NCI-H226 (cell line): ENCODE results near the gene SDK2.
A peak's percentile ranks its signal among the peaks of the same experiment; 100 is the strongest.
"Not testable (repeated sequence)": the region's sequence is repeated elsewhere in the genome, so short reads cannot be mapped to it uniquely, and the experiment has no call there.

Source experiments
- DNase-seq: peaks from one replicate; pipeline ENCODE4 v3.0.0-alpha.2; 2015

SDK2 gene

DNA sequence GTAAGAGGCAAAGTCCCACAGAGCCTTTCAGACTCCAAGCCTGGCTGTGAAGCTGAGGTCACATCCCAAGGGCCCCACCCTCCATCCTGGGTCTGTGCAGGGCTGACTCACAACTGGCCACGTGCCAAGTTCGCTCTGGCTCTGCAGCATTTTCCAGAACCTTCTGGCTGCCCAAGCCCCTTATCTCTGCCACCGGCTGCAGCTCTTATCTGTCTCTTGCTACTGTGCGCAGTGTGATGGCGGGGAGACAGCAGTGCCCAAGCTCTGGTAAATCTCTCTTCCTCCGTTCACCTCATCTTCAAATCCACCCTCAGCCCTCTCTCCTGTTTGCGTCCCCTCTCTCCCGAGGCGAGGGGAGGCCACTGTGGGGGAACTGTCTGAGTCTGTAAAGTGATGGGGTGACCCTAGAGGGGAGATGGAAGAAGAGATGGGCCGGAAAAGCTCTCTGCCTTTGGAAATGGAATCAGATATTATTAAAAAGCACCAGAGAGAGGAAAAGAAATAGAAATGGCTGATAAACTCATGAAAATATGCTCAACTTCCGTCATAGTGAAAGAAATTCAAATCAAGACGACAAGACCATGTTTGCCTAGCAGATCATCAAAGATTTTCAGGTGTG lies 169.8 kb downstream of the SDK2 start:
- peak; percentile 48 for DNase-seq

DNA sequence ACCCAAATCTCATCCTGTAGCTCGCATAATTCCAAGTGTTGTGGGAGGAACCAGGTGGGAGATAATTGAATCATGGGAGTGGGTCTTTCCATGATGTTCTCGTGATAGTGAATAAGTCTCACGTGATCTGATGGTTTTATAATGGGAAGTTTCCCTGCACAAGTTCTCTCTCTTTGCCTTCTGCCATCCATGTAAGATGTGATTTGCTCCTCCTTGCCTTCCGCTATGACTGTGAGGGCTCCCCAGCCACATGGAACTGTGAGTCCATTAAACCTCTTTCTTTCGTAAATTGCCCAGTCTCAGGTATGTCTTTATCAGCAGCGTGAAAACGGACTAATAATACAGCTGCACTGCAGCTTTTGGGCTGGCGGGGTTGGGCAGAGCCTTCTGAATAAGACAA lies 171.5 kb downstream of the SDK2 start:
- not testable (repeated sequence) for DNase-seq

DNA sequence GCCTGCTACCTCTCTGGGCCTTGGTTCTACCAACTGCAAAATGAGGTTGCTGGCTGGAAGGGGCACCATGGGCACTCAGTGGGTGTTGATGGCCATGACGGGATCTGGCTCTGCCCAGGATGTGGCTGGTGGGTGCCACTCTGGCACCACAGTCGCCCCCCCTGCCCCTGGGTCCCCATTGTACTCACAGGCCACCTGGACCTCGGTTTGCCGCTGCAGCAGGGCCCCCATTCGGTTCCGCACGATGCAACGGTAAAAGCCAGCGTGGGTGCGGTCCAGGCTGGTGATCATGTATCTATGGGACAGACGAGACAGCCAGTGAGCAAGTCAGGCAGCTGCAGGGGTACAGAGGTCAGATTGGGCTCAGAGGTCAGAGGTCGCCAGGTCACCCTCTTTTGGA lies 172.3 kb downstream of the SDK2 start:
- DNase-seq, result no peak

DNA sequence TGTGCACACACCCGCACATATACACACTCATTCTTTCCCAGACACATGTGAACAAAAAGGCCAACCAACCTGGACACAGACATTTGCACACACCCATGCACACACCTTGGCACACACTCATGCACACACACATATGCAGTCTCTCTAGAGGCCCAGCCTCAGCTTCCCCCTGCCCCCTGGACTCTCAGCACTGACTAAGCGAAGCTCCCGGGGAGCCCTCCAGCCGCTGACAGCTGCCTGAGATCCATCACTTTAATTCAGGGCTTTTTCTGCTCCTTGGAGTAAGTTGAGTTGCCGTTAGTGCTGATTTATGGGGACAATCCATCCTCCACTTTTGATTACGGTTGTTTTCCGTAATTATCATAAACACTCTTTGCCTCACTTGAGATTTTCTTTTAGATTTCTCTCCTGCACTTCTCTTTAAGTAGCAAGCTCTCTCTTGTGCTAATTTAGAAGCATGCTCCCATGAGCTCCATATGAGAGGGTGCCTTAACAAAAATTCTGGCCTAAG lies 173.9 kb downstream of the SDK2 start:
- no peak for DNase-seq

DNA sequence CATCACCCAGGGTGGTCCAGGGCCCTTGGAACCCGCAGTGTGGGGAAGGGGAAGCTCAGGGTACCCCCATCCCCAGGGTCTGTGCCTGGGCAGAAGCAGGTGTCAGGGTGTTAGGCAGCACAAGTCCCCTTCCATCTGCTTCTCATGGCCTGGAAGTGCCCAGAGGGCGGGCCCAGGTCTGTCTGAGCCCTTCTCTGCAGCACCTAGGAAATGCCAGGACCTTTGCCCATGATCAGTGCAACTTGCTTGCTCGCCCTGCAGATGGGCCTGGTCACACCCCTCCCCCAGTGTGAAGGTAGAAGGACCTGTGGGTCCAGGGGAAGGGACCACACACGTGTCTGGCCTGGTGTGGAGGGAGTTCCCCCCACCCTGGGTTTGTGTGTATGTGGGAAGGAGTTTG lies 174.9 kb downstream of the SDK2 start:
- DNase-seq, result no peak

DNA sequence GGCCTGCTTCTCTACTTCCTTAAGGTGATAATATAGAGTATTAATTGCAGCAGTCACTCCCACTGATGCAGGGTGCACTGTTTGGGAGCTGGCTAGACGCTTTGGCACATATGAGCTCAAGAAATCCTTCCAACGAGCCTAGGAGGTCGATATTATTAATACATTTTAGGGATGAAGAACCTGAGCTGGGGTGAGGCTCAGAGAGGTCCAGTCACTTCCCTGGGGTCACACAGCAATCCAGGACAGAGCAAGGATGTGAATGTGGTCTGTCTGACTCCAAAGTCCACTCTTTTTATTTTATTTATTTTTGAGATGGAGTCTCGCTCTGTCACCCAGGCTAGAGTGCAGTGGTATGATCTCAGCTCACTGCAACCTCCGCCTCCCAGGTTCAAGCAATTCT lies 176.0 kb downstream of the SDK2 start:
- DNase-seq, result no peak

DNA sequence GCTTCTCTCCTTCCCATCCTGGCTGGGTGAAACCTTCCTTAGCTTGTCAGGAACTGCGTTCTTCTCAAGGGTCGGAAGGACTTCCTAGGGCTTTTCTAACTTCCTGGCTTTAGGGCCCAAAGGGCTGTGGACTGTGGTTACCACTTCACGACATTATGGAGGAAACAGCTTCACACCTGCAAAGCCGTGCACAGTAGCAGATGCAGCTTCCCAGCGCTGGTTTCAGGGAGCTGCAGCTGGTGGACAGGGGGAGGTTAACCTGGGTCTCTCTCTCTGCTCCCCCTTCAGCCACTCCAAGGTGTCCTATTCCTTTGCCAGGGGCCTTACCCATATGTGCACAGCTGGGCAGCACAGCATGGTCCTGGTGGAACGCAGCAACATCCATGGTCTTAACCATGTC lies 176.6 kb downstream of the SDK2 start:
- DNase-seq, result no peak

DNA sequence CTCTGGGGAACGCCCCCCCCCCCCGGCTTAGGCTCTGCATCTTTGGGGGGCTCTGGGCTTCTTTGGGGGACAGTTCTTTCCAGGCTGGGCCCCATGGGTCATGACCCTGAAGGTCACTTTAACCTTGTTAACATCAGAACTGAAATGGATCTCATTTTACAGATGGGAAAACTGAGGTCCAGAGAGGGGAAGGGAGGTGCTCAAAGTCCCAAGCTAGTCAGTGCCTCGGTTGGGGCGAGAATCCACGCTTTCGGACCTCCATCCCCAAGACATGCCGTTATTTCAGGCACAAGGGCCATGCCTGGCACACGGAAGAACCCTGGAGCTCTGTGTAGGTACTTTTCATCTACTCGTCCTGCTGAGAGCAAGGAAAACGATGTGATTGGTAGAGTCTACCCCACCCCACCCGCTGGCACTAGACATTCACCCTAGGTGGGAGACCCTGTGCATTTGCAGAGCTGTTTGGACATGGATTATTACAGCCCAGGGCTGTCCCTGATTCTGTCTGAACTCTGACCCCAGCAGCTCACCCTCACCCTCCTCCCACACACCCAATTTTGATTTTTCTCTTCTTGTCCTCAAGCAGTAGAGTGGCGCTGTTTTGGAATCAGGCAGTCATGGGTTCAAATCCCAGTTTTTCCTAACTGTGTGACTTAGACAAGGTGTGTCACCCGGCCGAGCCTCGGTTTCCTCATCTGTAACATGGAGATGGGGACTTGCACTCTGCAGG lies 177.4 kb downstream of the SDK2 start:
- DNase-seq, result no peak

DNA sequence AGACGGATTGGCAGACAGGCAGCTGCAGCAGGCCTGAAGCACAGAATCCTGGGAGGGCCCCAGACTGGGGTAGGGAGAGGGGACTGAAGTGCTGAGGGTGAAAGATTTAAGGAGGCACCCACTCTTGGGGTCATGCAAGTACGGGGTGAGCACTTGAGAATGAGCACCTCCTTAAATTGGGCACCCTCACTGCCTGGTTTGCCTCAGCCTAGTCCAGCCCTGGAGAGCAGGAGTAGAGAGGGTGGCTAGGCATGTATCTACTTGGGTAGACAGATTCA lies 178.4 kb downstream of the SDK2 start:
- DNase-seq, result no peak

DNA sequence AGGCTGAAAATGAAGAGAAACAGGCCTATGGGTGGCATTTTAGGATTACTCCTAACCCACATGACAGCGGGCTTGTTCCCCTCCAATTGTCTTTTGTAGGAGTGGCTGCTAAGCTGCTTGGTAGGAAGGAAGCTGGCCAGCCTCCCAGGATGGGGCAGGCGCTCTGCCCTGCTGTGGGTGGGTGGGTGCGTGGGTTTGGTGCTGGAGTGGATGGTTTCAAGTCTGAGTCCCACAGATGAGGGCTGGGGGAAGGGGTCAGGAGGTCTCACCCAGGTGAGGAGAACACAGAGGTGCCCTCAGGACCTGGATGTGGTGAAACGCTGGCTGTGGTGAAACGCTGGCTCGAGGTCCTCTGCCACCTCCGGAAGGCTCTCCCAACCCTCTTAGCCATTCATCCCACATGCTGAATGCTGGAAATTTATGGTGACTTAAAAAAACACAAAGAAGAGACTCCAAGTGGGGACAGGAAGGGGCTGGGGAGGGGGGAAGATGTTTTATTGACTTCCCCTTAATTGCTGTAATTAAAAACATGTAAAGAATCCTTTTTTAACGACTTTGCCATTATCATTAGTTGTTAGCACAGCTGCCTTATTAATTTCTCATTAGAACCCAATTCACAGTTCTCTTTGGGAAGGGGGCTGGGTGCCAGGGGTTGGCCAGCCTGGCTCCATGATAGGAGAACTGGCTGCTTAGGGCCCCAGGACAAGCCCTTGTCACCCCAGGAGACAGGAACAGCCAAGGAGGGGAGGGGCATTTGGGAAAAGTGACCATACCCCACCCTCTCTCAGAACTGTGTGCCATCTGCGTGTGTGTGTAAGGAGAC lies 178.9 kb downstream of the SDK2 start:
- DNase-seq, result no peak

DNA sequence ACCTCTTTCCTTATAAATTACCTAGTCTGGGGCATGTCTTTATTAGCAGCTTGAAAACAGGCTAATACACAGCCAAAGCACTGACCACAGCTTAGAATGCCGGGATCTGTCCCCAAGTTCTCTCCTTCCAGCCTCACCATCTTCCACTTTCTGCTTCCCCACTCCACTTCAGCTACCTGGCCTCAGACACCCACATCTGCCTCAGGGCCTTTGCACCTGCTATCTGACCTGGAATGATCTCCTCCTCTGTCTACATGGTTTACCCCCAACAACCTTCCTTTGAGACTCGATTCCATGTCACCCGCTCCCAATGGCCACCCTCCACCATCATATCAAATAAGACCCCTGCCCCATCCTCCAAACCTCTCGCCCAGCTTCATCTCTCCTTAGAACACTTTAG lies 179.8 kb downstream of the SDK2 start:
- no peak for DNase-seq

DNA sequence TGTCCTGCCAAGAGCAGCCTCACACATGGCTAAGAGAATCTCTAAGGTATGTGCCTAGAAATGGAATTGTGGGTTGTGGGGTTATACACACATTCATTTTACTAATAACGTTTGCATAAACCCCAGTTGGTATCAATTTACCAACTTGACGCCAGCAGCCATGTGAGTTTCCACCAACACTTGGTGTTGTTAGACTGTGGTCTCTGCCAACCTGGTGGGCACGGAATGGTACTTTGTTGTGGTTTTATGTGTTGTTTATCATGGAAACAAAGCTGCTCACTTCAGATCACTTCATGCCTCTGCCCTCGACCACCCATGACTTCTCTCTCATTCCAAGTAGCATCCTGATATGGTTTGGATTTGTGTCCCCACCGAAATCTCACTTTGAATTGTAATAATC lies 180.4 kb downstream of the SDK2 start:
- DNase-seq, result no peak

DNA sequence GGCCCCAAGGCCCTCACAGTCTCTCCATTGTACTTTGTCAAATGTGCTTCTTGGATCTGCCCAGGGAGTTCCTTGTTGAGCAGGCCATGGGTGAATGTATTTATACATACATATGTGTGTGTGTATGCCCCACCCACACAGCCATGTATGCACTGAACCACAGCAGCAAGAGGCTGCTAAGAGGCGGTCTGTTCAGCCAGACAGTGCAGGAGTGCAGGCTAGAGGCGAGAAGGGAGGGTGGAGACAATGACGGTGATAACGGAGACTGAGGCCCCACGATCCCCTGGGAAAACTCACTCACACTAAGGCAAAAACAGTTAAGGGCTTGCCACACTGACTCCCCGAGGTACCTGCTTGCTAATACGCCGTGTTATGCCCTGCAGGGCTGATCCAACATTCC lies 181.4 kb downstream of the SDK2 start:
- DNase-seq, result no peak

DNA sequence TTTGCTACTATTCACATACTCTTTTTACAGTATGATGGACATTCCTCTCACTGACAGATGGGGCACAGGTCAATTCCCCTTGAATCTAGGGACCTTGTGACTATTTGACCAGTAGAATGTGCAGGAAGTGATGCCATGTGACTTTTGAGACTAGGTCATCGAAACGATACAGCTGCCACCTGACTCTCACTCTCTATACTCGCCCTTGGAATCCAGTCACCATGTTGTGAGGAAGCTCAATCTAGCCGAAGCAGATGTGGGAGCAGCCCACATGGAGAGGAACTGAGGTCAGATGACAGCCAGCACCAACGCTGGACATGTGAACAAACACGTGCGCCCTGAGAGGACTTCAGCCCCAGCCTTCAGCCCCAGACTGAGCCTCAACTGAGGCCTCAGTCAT lies 184.3 kb downstream of the SDK2 start:
- no peak for DNase-seq

DNA sequence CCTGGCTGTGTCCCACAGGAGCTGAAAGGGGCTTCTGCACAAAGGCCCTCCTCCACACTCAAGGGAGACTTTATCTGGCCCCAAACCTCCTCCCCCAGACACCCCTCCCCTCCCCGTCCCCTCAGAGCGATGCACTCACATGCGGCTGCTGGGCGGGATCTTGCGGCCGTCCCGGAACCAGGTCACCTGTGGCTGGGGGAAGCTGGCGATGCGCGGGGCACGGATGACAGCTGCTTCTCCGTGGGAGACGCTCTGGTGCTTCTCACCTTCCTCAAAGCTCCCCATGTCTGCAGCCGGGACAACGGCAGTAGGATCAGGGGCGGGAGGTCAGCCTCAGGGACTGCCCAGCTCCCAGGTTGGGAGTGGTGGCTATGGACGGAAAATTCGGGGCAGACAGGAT lies 188.5 kb downstream of the SDK2 start:
- DNase-seq, result no peak

DNA sequence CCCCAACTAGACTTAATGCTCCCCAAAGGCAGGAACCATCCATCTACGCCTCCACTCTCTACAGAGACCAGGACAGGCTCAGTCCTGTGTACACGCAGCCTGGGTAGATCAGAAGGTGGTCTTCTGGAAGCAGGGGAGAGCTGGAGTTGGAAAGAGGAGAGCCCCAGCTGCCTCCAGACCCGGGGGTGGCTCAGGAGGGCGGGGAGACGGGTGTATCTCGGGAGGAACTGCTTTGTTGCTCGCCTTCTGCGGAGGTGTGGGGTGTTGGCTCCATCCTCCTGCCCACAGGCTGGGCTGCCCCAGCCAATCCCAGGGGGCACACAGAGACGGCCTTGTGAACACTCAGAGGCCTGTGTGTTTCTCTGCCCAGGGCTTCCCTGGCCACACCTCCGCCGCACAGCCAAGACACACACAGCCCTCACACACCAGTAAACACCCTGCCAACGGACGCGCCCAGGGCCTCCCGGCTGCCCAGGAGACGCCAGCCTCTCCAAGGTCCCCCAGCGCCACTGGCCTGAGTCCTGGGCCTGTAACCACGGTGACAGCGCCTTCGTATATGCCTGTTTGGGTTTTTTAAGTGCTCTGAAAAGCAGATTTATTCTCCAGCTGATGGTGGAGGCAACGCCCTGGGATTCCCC lies 189.1 kb downstream of the SDK2 start:
- no peak for DNase-seq

DNA sequence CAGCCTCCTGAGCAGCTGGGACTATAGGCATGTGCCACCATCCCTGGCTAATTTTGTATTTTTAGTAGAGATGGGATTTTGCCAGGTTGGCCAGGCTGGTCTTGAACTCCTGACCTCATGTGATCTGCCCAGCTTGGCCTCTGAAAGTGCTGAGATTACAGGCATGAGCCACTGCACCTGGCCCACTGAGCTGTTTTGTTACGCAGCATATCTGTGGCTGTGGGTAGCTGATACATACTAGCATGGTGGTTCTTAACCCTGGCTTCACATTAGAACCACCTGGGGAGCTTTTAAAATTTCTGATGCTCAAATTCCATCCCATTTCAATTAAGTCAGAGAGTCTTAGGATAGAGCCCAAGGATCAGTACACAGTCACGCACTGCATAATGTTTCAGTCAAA lies 190.8 kb downstream of the SDK2 start:
- DNase-seq, result not testable (repeated sequence)

DNA sequence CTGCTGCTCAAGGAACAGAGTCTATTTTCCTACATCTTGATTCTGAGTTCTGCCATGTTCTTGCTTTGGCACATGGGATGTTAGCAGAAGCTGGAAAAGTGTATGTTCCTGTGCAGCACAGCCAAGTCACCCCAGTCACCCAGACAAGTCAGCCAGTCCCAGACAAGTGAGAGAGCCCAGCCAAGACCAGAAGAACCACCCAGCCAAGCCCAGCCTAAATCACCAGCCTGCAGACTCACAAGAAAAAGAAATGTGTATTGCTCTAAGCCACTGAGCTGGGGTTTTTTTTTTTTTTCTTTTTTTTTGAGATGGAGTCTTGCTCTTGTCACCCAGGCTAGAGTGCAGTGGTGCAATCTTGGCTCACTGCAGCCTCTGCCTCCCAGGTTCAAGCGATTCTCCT lies 191.2 kb downstream of the SDK2 start:
- no peak for DNase-seq

DNA sequence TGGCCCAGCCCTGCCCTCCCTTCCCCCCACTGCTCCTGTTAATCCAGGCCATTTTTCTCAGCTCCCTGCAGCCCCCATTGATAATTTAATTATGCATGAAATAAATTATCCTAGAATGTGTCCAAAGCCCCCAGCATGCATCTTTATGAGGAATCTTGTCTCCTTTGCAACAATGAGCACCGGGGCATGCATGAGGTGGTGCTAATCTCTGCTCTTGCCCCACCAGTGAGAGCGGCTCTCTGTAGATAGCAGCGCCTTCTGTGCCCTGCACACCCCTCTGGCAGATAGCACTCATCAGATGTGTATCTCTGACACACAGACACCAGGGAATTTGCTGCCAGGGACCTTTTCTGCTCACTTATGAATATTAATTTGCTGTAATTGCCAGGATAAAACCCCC lies 192.2 kb downstream of the SDK2 start:
- no peak for DNase-seq

DNA sequence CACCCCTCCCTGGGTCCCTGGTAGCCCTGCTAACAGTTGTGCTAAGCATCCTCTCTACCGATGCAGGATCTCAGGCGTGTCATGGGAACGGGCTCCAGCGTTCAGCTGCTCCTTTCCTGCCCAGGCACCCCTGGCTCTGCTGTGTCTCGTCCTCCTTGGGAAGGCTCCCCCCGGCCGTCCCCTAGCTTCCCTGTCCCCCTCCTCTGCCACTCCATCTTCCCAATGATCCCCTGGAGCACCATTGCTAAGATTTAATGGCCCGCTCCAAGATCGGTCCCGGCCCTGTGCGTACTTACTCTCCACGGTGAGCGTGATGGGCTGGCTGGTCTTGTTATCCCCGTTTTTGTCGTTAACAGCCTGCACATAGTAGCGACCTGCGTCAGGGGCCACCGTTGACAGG lies 196.9 kb downstream of the SDK2 start:
- DNase-seq, result no peak

DNA sequence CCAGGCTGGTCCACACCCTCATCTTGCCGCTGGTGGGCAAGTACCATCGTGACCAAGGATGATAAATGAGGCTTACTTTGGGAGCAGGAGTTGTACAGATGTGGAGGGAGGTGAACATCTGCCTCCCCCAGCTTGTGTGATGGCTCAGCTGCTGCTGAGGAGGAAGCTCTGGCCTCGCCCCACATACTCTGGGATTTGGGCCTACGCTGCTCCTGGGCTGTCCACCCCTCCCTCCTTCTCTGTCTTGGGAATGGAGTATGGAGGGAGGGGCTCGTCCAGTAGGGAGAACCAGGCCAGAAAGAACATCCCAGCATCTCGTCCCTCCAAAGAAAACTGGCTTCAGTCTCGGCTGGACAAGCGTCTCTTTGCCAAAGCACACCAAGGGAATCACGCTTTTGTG lies 197.6 kb downstream of the SDK2 start:
- DNase-seq, result no peak

DNA sequence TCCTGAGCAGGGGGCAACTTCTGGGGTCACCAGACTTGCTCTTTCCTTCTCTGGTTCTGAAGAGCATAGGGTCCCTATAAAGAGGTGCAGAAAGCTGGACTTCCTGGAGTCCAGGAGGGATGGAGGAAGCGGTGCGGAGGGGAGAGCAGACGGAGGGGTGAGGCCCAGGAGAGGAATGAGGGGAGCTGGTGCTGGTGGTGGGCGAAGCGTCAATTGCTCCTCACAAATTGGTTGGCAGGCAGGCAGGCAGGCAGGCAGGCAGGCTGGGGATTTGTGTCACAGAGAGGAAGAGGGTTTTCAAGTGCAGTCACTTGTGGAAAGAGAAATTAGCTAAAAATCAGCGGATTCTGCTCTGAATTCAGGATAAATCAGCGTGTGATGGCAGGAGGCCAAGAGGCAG lies 198.8 kb downstream of the SDK2 start:
- DNase-seq, result no peak

DNA sequence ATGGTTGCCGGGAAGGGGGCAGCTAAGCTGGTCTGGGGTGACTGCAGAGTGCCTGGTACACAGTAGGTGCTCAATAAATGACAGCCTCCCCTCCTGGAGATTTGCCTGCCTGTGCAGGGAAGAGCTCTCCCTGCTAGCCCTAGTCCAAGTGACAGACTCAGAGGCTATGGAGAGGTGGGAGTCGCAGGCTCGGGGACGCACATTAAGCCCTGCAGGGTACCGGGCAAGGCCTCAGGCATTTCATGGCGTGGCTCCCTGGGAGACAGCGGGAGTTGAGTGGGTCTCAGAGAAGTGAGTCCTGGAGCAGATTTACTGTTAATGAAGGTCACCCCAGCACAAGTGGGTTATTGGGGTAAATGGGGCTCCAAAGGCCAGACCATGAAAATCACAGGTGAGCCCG lies 200.2 kb downstream of the SDK2 start:
- DNase-seq, result no peak

DNA sequence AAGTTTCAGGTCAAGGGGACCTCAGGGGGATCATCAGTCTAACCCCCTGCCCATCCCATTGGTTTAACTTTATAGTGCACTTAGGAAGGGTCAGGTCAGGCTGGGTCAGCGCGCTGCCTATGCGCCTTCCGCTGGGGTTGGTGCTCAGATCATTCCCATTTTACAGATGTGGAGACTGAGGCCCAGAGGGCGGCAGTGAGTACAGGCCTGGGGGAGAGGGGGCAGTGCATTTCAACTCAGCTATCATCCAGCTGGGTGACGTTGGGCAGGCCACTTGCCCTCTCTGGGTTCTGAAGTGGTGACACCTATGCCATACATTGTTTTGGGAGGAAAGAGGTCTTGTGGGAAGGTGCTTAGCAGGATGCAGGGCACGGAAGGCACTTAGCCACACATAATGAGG lies 204.6 kb downstream of the SDK2 start:
- DNase-seq, result no peak
